CD4-positive, alpha-beta T cell treated with Interleukin-12 subunit alpha and Interleukin-12 subunit beta, for 1 hour (primary cell): ENCODE results near the gene SAMD4B.
"Not testable (repeated sequence)": the region's sequence is repeated elsewhere in the genome, so short reads cannot be mapped to it uniquely, and the experiment has no call there.

ENCODE experiments used
- DNase-seq: peaks from one replicate; pipeline ENCODE4 v3.0.0-alpha.2; 2020

The SAMD4B gene

DNA sequence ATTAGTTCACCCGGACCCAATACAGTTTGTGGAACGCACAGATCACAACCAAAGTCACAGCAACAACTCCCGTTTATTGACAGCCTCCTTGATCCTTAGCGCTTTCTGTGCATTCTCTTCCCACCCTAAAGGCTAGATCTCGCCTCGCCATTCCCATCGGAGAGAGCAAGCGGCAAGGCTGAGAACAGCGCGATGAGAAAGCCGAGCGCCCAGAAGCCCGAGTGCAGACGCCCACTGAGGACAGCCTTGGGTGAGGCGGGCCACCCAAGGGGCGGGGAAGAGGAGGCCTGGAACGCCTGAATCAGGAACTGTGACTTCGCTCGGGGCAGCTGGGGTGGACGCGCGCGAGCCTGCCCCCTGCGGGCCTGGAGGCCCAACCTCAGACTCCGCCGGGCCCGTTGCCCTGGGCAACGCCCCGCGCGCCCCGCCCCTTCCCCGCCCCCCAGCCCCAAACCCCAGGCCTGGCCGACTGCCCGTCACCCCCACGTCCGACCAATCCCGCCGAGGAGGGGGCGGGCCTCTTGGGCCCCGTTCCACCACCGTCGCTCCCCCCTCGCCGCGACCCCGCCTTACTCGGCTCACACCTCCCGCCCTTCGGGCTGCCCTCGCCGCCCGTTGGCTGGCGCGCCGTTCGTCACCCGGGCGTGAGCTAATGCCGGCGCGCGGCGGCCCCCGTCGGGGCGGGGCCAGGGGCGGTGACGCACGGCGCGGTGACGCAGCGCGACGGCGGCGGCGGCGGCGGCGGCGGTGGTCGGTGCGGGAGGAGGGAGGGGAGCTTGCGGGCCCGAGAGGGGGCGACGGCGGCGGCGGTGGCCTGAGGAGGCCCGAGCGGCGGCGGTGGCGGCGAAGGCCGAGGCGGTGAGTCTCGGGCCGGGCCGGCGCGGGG is at the start of gene SAMD4B:
TSS of gene SAMD4B (plus strand) at position 703 of the 886 bp plus-strand sequence. CDS start 14,473 bp downstream, outside the sequence.
- DNase-seq: peak; percentile 100

- DNase-seq: no peak
Observed at GRCh38 chr19:39293394-39293793, 48.8 kb upstream of the SAMD4B start.

GRCh38 chr19:39296055-39296645 is 46.1 kb upstream of the SAMD4B start, which contains the start of gene IFNL1:
TSS of gene IFNL1 (plus strand) at chr19:39296407. CDS start at chr19:39296422, 15 bp downstream.
- no peak for DNase-seq

GRCh38 chr19:39296906-39297305 is 45.3 kb upstream of the SAMD4B start:
- DNase-seq: no peak

DNA sequence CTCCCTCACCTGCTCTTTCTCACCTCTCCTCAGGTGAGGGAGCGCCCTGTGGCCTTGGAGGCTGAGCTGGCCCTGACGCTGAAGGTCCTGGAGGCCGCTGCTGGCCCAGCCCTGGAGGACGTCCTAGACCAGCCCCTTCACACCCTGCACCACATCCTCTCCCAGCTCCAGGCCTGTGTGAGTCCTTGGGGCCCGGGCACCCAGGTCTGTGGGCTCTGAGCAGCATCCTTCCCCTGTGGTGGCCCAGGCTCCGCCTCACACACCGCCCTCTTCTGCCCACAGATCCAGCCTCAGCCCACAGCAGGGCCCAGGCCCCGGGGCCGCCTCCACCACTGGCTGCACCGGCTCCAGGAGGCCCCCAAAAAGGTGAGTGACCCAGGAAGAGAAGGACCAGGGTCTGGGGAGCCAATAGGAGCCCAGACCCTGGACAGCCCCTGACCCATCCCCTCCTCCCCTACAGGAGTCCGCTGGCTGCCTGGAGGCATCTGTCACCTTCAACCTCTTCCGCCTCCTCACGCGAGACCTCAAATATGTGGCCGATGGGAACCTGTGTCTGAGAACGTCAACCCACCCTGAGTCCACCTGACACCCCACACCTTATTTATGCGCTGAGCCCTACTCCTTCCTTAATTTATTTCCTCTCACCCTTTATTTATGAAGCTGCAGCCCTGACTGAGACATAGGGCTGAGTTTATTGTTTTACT is 44.1 kb upstream of the SAMD4B start:
- DNase-seq: peak; percentile 69

DNA sequence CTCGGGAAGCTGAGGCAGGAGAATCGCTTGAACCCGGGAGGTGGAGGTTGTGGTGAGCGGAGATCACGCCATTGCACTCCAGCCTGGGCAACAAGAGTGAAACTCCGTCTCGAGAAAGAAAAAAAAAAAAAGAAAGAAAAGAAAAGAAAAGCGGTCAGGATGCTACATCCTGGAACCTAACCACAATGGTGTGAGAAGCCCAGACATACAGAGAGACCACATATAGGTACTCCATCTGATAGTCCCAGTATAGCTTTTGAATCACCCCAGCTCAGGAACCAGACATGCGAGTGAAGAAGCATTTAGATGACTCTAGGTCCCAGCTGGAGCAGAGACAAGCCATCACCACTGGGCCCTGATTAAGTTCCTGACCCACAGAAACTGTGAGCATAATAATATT is 42.8 kb upstream of the SAMD4B start:
- DNase-seq: peak; percentile 33

DNA sequence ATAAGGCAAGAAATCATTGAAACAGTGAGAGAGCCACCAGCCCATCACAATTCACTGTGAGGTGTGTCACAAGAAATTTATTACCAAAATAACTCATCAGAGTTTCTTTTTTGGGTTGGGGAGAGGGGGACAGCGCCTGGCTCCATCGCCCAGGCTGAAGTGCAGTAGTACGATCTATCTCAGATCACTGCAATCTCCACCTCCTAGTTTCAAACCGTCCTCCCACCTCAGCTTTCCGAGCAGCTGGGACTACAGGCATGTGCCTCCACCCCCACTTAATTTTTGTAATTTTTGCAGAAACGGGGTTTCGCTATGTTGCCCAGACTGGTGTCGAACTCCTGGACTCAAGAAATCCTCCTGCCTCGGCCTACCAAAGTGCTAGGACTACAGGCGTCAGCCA is 42.4 kb upstream of the SAMD4B start:
- DNase-seq: no peak

DNA sequence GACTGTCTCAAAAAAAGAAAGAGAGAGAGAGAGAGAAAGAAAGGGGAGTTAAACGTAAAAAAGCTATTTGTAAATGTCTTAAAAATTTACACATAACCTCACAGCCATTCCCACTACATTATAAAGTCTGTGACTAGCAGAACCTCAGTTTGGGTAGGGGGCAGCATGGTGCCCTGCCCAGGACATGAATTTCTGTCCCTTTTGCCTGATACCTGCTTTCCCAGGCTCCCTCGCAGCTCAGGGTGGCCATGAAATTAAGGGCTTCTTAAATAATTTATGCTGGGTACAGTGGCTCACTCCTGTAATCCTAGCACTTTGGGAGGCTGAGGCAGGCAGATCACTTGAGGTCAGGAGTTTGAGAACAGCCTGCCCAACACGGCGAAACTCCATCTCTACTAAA is 41.2 kb upstream of the SAMD4B start:
- DNase-seq: no peak

GRCh38 chr19:39301562-39301961 is 40.7 kb upstream of the SAMD4B start:
- DNase-seq: no peak

DNA sequence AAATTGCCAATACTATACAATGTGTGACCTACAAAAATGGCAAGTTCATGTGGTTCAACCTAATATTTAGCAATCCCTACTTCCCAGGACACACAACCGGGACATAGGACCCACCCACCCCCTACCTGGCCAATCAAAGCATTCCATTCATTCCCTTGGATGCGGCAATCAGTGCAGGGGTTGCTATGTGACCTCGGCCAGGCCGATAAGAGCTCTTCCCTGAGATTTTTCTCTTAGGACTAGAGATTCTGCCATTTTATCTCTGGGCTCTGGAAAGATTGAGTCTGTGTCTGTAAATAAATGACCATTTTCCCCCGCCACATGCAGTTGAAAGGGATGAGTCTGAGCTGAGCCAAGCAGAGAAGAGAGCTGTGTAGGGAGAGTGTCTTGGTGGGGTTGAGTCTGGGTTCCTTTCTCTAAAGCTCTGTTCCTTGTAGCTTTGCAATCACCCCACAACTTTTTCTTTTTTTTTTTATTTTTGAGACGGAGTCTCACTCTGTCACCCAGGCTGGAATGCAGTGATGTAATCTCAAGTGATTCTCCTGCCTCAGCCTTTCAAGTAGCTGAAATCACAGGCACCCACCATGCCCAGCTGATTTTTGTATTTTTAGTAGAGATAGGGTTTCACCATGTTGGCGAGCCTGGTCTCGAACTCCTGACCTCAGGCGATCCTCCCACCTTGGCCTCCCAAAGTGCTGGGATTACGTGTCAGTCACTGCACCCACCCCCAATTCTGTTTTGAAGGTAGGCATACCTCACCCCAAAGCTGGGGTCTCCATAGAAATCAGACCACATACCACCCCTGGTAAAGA is 38.6 kb upstream of the SAMD4B start:
- DNase-seq: no peak

DNA sequence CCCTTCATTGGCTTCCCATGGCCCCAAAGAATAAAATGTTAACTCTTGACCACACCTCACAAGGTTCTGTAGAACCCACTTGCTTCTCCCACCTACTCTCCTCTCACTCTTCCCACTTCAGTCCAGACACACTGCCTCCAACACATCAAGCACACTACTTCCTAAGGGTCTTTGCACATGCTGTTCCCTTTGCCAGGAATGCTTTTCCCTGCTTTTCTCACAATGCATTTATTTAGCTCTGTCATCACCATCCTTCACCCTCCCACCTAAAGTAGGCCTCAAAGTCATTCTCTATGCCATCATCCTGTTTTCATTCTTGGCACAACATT is 38.1 kb upstream of the SAMD4B start:
- DNase-seq: no peak

- no peak for DNase-seq
Observed at GRCh38 chr19:39304701-39305571, 37.3 kb upstream of the SAMD4B start.

DNA sequence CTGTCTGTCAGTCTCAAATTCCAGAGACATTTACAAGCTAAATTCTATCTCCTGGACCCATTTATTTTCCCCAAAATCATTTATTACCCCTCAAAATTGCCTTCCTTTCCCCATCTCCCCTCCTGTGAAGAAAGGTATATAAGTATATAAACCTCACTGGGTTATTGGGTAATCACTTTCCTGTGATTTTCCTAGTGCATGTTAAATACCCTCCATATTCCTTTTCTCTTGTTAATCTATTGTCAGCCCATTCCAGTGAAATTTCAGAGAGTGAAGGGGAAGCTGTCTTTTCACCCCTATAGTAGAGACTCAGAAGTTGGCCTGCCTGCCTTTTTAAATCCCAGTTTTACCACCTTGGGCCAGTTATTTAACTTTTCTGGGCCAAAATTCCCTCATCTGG is 36.1 kb upstream of the SAMD4B start:
- no peak for DNase-seq

DNA sequence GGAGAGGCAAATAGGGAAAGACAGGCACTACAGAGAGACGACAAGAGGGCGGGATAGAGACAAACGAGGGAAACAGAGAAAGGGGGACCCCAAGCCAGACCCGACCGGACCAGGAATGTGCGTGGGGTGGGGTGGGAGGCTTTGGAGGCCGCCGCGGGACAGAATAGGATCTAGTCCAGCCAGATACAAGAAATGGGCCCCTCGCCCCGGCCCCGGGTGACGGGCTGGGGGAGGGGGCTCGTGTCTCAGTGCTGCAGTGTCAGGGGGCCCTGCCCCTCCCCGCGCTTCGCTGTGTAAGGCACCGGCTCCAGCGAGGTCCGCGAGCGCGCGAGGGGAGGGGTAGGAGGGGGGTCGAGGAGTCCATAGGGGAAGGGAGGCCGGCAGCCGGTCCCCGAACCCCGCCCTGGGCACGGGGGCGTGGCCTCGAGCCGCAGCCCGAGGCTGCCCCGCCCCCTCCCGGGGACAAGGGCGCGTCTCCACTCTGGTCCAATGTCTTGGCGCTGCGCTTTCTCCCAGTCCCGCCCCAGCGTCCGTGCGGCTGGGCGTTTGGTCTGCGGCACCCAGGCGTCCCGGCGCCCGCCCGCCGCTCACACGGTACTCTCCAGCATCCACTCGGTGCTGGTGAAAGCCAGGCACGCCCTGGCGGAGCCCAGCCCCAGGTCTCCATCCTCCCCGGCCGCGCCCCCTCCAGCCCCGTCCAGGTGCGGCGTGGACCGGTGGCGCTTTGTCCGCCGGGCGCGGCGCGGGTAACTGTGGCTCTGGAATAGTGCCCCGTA is 35.0 kb upstream of the SAMD4B start:
- DNase-seq: no peak

DNA sequence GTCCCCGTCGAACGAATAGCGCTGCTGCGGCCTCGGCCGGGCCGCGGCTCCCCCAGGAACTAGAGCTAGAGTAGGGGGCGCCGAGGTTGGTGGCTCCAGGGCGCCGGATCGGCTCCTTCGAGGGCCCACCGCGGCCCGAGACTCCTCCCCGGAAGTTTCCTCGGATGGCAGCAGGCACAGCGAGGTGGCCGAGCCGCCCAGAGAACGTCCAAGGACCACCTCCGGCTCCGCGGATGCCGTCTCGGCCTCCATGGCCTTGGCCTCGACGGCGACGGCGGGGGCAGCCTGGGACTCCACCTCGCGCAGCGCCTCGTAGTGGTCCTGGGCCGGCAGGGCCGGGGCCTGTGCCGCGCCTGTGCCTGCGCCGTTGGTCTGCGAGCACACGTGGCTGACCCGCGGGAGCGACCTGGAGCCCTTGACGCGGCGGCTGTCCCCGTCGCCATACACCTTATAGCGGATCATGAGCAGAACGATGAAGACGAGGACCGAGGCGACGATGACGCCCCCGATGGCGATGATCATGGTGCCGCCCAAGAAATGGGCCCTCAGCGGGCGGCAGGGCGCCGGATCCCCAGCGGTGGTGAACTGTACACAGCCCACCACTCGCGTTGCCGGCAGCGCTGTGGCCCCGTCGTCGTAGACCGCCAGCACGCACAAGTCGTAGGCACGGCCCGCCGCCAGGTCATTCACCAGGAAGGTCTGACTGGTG is 34.2 kb upstream of the SAMD4B start:
- DNase-seq: no peak

GRCh38 chr19:39308531-39309304 is 33.5 kb upstream of the SAMD4B start:
- DNase-seq: no peak

- not testable (repeated sequence) for DNase-seq
Observed at GRCh38 chr19:39309305-39309670, 32.9 kb upstream of the SAMD4B start.

- no peak for DNase-seq
Observed at GRCh38 chr19:39310558-39311311, 31.5 kb upstream of the SAMD4B start.
